GM20000 (cell line): ENCODE results near the gene MAGI1.

Experiments used
- DNase-seq: peaks from one replicate; pipeline ENCODE4 v3.0.0; 2012; ENCODE audit warnings: low spot score
- CTCF ChIP-seq: IDR thresholded peaks from 2 replicates; pipeline ENCODE4 v1.5.1; 2012; ENCODE audit warnings: mild to moderate bottlenecking, control low read depth; ENCODE audit errors: extremely low read depth, missing control alignments

MAGI1 gene

GRCh38 chr3:65890328-65890727 is 148.4 kb downstream of the MAGI1 start:
- no peak for TF ChIP-seq CTCF
- DNase-seq, result no peak

GRCh38 chr3:65889707-65890099 is 149.0 kb downstream of the MAGI1 start:
- no peak for TF ChIP-seq CTCF
- no peak for DNase-seq

- DNase-seq, result no peak
- TF ChIP-seq CTCF, result no peak
Measured at GRCh38 chr3:65888980-65889706, 149.6 kb downstream of the MAGI1 start.

- no peak for TF ChIP-seq CTCF
- no peak for DNase-seq
Measured at GRCh38 chr3:65888196-65888595, 150.5 kb downstream of the MAGI1 start.

- DNase-seq, result no peak
- TF ChIP-seq CTCF, result no peak
Measured at GRCh38 chr3:65886391-65886790, 152.3 kb downstream of the MAGI1 start.

- TF ChIP-seq CTCF, result no peak
- no peak for DNase-seq
Measured at GRCh38 chr3:65884071-65884470, 154.6 kb downstream of the MAGI1 start.

- no peak for DNase-seq
- TF ChIP-seq CTCF, result no peak
Measured at GRCh38 chr3:65883613-65884012, 155.1 kb downstream of the MAGI1 start.
